HG03039 (cell line): ENCODE measurements around the gene DHRS1.
"Not testable (repeated sequence)": the region's sequence is repeated elsewhere in the genome, so short reads cannot be mapped to it uniquely, and the experiment has no call there.

Experiments
- ATAC-seq: cut with Tn5 transposase; IDR thresholded peaks from one replicate; pipeline ENCODE4 v1.9.1; 2021; ENCODE audit warnings: mild to moderate bottlenecking, moderate library complexity; ENCODE audit not compliant: unreplicated experiment

Gene DHRS1

DNA sequence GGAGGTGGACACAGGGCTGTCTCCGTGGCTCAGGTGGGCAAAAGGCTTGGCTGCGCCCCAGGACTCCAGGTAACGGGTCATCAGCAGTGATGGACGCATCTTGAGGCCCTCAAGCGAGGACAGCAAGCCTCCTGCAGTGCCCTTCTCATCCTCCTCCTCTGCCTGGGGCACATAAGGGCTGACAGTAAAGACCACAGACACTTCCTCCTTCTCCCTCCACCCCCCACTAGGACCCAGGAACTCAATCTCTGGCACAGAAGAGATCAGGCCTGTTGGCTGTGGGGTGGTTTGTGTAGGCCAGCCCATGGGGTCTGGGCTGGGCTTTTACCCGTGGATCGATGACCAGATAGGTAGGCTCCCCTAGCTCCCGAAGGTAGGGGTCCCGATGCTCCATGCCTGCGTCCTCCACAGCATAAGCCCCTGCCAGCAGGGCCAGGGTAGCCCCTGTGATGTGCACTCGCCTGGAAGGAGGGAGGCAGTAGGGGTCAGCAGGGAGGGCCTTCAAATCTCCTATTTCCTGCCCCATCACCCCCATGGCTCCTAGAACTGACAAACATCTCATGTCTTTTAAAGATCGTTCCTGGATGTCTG lies 29.6 kb upstream of the DHRS1 start:
- ATAC-seq: no peak

DNA sequence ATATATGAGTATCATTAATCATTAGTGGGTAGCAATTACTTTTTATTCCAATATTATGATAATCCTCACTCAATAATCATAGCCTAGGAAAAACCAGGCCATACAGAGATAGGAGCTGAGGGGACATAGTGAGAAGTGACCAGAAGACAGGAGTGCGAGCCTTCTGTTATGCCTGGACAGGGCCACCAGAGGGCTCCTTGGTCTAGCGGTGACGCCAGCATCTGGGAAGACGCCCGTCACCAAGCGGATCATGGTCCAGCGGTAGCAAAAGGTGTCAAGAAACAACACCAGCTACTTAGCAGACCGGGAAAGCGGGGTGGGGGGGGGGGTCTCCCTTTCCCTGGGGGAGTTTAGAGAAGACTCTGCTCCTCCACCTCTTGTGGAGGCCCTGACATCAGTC lies 28.3 kb upstream of the DHRS1 start:
- ATAC-seq: not testable (repeated sequence)

DNA sequence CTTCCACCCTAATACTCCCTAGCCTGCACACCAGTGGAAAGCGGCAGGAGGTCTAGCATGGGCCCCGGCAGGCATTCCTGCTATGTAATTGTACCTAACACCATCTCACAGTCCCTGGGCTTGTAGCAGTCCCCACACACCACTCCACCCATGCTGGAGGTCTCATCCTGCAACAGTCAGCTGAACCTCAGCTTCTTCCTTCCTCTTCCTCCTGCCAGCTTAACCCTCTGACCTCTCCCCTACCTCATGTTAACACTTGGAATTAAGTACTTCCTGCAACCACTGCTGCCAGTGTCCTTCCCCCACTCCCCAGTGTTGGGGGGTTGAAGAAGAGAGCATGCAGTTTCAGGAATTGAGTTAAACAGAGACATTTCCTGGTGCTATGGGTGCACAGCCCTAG lies 27.7 kb upstream of the DHRS1 start:
- ATAC-seq: no peak

DNA sequence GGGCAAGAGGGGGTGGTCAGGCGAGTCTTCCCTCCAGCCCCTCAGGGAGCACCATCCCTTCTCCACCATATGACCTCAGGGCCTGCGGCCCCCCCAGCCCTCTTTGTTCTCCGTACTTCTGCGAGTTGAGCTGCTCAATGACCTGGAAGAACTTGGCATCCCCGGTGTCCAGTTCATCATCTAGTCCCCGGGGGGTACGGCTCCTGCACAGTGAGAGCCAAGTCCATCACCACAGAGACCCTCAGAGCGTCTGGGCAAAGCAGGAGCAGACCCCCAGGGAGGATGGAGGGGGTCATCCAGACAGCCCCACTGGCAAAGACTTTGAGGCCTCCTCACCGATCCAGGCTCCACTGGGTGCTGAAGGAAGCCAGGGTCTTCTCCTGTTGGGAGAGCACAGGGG lies 26.4 kb upstream of the DHRS1 start:
- no peak for ATAC-seq

DNA sequence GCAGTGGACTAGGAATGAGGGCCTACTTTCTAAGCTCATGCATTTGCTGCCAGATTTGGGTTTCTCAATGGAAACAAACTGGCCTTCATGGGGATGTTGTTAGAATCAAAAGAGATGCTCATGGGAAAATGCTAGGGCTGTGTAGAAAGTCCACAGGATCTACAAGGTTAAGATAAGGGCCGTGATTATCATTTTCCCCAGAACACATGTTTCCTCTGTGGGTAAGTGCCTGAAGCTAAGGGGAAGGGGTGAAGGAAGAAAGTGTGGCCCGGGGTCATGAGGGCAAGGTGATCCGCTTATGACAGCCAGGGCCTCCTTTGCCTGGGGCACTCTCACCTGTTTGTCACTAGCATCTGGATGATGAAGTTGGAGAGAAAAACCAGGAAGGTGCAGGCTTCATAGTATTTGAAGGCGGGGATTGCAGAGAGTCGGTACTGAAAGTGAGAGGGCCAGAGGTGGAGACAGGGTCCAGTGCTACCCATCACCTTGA lies 25.5 kb upstream of the DHRS1 start:
- no peak for ATAC-seq

DNA sequence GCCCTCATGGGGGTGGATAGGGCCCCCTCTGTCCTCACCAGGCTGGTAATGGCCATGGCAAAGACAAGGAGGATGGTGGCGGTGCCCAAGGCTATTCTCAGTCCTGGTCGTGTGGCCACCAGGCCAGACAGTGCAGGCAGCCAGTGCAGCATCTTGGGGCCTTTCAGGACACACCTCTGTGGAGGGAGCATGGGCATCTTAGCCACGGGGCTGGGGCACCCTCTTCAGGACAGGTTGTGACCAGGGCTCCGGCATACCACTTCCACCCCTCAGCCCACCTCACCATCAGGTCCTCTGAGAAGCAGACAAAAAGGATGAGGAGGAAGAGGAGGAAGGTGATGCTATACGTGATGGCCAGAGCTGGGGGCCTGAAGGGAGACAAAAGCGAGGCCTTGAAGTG lies 24.4 kb upstream of the DHRS1 start:
- ATAC-seq: no peak

DNA sequence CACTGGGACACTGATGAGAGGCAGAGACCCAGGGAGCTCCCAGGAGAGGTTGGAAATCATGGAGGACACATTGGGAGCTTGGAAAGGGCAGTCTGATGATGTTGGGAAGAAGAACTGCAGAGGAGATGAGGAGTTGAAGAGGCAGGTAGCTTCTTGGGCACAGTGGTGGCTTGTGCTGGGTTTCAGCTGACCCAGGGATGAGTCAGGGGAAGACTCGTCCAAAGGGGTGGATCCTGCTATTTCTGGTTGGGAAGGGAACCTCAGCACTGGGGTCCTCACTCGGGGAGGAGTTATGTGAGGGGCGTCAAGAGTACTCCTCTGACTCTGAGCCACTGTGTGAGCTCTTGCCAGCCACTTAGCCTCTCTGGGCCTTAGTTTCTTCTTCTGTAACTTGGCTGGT lies 23.8 kb upstream of the DHRS1 start:
- ATAC-seq: no peak

DNA sequence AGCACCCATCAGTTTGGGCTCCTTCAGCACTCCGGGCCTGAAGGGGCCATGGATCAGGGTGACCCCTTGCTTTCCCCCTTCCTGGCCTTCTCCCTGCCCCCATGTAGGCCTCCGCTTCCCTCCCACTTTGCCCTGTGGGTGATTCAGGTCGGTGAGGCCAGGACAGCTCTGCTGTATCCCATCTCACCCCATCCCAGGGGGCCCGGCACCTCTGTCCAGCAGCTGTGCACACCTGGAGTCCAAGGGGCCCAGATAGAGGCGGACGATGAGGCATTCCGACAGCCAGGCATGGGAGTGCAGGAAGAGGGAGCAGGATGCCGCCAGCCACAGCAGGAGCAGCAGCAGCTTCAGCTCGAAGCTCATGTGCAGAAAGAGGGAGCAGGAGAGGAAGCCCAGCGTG lies 23.1 kb upstream of the DHRS1 start:
- ATAC-seq: no peak

DNA sequence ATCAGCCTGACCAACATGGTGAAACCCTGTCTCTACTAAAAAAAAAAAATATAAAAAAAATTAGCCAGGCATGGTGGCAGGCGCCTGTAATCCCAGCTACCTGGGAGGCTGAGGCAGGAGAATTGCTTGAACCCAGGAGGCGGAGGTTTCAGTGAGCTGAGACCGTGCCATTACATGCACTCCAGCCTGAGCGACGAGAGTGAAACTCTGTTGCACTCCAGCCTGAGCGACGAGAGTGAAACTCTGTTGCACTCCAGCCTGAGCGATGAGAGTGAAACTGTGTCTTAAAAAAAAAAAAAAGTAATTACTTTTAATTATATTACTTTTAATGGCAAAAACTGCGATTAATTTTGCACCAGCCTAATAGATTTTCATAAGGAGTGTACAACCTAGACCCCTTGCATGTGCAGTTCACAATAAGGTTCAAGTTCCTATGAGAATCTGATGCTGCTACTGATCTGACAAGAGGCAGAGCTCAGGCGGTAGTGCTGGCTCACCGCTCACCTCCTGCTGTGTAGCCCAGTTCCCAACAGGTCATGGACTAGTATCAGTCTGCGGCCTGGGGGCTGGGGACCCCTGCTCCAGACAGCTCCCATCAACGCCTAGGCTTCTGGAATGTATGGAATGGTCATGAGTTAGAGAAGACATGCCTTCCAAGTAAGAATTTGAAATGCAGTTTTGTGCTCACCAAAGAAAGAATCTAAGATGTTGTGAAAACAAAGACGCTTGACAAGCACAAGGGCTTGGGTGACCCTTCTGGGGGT lies 21.8 kb upstream of the DHRS1 start:
- no peak for ATAC-seq

DNA sequence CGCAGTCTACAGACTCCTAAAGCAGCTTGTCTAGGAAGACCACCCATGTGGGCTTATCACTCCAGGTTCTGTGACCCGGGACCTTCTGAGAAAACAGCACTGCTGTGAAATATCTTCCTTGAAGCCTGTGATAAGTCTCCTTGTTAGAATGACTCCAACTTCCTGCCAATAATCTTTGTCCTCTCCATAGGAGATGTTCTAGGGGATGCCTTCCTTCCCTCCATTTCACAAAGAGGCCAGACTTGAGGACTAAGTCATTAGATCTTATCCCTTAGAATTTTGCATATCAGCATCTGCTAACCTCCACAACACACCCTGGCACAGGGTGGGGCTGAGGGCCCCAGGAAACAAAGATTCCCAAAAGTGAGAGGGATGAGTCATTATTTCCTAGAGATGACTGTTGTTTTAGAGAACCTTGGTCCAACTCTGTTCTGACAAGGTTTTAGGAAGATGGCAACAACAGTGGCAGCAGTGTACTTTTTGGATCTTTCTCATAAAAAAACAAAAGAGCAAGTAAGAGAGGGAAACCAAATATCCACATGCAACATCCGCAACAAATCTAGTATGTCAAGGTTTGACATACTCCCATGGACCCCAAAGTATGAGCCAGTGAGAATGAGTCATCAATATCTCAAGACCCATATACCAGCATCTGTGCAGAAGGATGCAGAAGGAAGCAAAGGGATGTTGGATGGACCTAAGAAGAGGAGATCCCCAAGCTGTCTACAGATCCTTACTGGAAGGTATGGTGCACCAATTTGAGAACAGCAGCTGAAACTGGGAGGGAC lies 17.8 kb upstream of the DHRS1 start:
- ATAC-seq: no peak

DNA sequence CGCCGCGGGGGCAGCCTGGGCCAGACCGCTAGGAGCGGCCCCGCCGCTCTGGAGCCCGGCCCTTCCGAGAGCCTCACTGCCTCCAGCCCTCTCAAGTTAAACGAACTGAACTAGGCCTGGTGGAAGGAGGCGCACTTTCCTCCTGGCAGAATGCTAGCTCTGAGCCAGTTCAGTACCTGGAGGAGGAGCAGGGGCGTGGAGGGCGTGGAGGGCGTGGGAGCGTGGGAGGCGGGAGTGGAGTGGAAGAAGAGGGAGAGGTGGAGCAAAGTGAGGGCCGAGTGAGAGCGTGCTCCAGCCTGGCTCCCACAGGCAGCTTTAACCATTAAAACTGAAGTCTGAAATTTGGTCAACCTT lies 17.0 kb upstream of the DHRS1 start:
- ATAC-seq: no peak

DNA sequence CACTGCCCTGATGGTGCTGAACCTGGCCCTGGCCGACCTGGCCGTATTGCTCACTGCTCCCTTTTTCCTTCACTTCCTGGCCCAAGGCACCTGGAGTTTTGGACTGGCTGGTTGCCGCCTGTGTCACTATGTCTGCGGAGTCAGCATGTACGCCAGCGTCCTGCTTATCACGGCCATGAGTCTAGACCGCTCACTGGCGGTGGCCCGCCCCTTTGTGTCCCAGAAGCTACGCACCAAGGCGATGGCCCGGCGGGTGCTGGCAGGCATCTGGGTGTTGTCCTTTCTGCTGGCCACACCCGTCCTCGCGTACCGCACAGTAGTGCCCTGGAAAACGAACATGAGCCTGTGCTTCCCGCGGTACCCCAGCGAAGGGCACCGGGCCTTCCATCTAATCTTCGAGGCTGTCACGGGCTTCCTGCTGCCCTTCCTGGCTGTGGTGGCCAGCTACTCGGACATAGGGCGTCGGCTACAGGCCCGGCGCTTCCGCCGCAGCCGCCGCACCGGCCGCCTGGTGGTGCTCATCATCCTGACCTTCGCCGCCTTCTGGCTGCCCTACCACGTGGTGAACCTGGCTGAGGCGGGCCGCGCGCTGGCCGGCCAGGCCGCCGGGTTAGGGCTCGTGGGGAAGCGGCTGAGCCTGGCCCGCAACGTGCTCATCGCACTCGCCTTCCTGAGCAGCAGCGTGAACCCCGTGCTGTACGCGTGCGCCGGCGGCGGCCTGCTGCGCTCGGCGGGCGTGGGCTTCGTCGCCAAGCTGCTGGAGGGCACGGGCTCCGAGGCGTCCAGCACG lies 16.4 kb upstream of the DHRS1 start:
- ATAC-seq: no peak

DNA sequence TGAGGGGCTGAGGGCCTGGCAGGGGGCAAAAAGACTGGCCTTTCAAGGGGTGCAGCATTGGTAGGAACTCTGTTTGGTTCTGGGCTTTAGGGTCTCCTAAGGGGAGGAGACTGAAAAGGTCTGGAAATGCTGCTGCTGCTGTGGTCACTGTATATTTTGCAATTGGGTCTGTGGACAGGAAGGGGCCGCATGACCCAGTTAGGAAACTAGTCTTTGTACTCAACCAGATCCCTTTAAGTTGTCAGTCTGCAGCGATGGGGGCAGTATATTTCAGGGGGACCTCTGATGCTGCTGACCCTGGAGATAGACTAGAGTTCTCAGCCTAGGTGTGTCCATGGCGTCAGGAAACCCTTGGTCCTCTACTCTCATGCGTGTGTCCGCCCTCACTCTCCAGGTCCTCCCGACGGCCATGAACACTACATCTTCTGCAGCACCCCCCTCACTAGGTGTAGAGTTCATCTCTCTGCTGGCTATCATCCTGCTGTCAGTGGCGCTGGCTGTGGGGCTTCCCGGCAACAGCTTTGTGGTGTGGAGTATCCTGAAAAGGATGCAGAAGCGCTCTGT lies 15.7 kb upstream of the DHRS1 start:
- no peak for ATAC-seq

DNA sequence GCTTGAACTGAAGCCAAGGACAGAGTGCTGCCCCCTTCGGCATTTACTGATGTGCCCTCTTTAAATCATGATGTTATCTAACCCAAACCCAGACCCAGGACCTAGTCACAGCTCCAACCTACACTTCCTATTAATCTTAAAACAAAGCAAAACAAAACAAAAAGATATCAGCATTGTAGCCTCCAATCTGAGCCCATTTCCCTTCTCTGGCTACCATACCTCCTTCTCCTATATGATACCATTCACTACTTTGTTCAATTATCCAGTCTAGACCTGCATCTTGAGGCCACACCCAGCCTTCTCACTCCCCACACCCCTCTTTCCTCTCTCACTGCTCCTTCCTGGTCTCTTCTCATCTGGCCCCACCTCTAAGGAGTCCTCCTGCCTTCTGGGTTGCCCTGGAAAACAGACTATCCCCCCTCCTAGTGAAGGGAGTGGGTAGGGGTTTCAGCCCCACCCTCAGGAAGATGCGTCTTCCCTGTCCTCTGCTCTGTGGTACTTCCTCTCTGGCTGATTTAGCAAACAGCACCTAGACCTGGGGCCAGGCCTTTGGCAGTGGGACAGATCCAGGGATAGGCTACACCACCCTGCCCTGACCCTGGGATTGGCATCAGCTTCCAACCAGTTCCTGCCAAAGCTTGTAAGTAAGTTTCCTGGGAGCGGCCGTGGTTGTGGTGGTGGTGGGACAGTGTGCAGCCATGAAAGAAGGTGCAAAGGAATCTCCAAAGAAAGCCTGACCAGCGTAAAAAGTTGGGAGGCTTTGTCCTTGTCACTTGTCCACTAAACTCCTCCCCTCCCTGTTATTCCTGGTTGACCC lies 15.0 kb upstream of the DHRS1 start:
- ATAC-seq: no peak

DNA sequence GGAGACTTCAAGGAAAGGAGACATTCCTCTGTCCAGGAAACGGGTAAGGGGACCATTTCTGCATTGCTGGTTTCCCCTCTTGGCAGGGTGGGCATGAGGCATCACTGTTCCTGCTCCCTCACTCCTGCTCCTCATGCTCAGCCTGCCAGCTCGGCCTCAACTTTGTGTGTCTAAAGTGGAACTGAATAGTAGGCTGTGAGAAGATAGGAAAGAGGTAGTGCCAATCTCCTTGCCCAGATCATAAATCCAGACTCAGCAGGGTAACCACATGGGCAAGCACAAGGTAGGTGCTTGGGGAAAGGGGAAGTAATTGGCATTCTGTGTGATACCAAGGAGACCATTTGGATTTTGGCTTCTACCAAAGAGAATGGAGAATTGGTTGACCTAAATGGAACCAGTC lies 14.3 kb upstream of the DHRS1 start:
- ATAC-seq: no peak

DNA sequence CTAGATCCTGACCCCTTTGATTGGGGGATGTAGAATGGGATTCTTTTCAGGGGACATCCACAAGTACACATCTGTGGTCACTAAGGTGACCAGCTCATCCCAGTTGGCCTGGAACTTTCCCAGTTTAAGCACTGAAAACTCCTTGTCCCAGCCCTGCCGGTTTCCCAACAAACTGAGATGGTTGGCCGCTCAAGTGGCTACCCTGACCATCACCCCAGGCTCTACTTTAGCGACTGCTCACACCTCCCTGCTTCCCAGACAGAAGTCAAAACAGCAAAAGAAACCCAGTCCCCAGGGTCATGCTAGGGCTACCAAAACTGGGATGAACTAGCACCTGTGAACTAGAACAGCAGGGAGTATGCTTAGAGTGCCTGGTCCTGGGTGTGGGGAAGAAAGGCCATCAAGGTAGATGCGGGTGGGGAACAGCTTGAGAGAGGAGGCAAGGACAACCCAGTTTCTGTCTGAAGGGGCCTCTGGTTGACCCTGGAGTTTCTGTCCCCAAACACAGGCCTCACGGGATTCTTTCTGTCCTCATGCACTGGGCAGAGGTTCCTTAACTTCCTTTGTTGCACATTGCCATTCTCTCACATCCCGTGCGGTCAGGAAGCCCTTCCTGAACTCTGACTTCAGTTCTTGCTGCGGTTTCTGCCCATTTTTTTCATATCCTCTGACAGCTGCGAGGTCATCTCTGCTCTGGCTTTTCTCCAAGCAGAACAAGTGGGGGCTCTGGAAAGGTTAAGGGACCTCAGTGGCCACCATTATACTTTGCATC lies 13.3 kb upstream of the DHRS1 start:
- no peak for ATAC-seq

DNA sequence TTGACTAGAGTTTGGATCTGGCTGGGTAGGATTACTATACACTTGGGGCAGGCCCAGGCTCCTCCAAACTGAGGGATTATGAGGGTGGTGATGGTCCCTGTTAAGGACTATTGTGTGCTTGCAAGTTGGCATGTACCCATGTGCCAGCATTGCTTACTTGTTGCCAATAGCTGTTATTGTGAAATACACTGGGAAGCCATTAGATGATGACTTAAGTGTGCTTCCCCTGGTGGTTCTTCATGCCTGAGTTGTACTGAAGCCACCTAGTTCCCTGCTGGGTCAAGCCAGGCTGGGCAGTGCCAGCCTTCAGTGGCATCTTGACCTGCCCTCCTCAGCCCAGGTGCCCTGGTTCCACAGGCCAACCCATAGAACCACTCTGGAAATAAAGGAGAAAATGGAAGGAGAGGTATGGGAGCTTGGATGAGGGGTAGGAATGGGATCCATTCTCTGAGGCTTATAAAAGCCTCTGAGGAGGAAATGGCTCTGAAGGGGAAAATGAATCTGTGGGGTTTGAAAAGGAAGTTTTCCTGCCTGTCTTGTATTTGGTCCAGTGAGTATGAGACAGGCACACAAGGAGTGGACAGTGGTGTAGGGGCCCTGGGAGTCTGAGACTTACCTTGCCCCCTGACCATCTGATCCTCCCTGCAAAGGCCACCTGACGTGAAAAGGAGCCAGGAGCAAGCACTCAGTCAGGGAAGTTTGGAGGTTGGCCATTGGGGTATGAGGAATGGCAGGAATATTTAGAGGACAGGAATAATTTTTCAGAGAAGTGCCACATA lies 12.4 kb upstream of the DHRS1 start:
- no peak for ATAC-seq
